ENCODE data around the gene ZNF354B.

DNA sequence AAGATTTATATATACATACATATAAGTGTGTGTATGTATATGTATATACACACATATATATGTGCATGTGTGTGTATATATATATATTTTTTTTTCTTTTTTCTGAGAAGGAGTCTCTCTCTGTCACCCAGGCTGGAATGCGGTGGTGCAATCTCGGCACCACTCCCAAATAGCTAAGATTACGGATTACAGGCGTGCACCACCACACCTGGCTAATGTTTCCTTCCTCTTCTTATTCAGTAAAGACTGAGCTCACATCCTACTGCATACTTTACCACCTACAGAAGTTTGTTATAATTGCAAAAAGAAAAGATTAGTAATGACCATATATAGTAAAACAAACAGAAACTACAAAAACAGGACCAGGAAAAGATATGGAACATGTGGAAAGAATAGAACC lies 23.1 kb upstream of the ZNF354B start:
- TF ChIP-seq CEBPB (IDR thresholded peaks at IDR 0.05; ENCODE audit: low read depth) (no peak), POLR2AphosphoS5 (IDR thresholded peaks at IDR 0.05; ENCODE audit: low read depth, low read length) (no peak), FOSL1 (IDR thresholded peaks at IDR 0.05; ENCODE audit: low read depth) (no peak), POLR2A (IDR thresholded peaks at IDR 0.05; ENCODE audit: borderline replicate concordance, extremely low read depth, insufficient read depth, insufficient read length) (no peak), SIN3A (IDR thresholded peaks at IDR 0.05; ENCODE audit: low read depth) (no peak)
- TF ChIP-seq, protein P1, sequence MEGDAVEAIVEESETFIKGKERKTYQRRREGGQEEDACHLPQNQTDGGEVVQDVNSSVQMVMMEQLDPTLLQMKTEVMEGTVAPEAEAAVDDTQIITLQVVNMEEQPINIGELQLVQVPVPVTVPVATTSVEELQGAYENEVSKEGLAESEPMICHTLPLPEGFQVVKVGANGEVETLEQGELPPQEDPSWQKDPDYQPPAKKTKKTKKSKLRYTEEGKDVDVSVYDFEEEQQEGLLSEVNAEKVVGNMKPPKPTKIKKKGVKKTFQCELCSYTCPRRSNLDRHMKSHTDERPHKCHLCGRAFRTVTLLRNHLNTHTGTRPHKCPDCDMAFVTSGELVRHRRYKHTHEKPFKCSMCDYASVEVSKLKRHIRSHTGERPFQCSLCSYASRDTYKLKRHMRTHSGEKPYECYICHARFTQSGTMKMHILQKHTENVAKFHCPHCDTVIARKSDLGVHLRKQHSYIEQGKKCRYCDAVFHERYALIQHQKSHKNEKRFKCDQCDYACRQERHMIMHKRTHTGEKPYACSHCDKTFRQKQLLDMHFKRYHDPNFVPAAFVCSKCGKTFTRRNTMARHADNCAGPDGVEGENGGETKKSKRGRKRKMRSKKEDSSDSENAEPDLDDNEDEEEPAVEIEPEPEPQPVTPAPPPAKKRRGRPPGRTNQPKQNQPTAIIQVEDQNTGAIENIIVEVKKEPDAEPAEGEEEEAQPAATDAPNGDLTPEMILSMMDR (IDR thresholded peaks at IDR 0.05 in 2 of 3, conservative IDR thresholded peaks at IDR 0.05 in 1 of 3; ENCODE audit: borderline replicate concordance in 1 of 3, insufficient read depth in 1 of 3, low read depth in 2 of 3, low read length in 2 of 3): no peak
- TF ChIP-seq, protein P2, sequence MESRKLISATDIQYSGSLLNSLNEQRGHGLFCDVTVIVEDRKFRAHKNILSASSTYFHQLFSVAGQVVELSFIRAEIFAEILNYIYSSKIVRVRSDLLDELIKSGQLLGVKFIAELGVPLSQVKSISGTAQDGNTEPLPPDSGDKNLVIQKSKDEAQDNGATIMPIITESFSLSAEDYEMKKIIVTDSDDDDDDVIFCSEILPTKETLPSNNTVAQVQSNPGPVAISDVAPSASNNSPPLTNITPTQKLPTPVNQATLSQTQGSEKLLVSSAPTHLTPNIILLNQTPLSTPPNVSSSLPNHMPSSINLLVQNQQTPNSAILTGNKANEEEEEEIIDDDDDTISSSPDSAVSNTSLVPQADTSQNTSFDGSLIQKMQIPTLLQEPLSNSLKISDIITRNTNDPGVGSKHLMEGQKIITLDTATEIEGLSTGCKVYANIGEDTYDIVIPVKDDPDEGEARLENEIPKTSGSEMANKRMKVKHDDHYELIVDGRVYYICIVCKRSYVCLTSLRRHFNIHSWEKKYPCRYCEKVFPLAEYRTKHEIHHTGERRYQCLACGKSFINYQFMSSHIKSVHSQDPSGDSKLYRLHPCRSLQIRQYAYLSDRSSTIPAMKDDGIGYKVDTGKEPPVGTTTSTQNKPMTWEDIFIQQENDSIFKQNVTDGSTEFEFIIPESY (IDR thresholded peaks at IDR 0.05; ENCODE audit: extremely low read depth, insufficient replicate concordance, low read length): no peak
- TF ChIP-seq, protein P3, sequence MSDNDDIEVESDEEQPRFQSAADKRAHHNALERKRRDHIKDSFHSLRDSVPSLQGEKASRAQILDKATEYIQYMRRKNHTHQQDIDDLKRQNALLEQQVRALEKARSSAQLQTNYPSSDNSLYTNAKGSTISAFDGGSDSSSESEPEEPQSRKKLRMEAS (IDR thresholded peaks at IDR 0.05): no peak
